ENCODE results near the gene BACH1.

Gene BACH1

DNA sequence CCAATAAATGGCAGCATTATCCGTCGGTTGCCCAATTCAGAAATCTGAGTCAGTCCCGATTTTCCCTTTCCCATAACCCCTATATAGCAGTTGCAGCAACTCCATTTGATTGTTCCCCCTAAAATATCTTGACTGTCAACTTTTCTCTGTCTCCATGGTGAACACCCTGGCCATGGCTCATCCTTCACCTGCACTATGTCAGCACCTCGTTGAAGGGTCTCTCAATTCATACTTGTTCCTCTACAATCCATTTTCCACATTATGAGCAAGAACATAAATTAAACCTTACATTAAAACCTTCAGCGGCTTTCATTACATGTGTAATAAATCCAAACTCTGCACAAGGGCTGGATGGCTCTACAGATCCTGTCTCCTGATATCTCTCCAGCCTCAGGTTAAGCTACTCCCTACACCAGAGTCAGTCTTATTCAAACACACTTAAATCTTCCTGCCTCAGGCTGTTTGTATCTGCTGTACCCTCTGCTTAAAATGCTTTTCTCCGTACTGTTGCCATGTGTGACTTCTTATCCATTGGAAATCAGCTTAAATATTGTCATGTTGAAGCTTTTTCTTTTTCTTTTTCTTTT is 87.3 kb downstream of the BACH1 start:
- no peak for TF ChIP-seq CTCF (IDR thresholded peaks at IDR 0.05; ENCODE audit: low read length)
- TF ChIP-seq EZH2phosphoT487 (IDR thresholded peaks at IDR 0.05; ENCODE audit: low read length): no peak
- TF ChIP-seq EZH2 (optimal IDR thresholded peaks at IDR 0.05; ENCODE audit: low read depth, low read length): no peak
- no peaks in the 10 kb centered on the region for H3K9me3 ChIP-seq (replicated peaks; ENCODE audit: insufficient read depth, low read length)
- no peak overlapping the region for H3K4me3 ChIP-seq (ENCODE audit: low read length)
- no peaks in the 10 kb centered on the region for H3F3A ChIP-seq (ENCODE audit: insufficient read depth, low read length)
- no peaks in the 10 kb centered on the region for H3K9me2 ChIP-seq (replicated peaks; ENCODE audit: insufficient read depth, low read length)
- H4K20me1 ChIP-seq (ENCODE audit: insufficient read depth, low read length): no peaks in the 10 kb centered on the region
- no peaks in the 10 kb centered on the region for H3K4me1 ChIP-seq (ENCODE audit: low read length)
- no peaks in the 10 kb centered on the region for H3K36me3 ChIP-seq (replicated peaks; ENCODE audit: insufficient read depth, low read length)
- H2AFZ ChIP-seq (ENCODE audit: low read length): no peak overlapping the region
- H3K27me3 ChIP-seq (replicated peaks; ENCODE audit: insufficient read depth, low read length): no peaks in the 10 kb centered on the region
- no peak for DNase-seq
- no peak overlapping the region for H3K4me2 ChIP-seq (ENCODE audit: low read depth, low read length)
- H3K79me2 ChIP-seq (ENCODE audit: low read length): no peaks in the 10 kb centered on the region
- no peak overlapping the region for H3K27ac ChIP-seq (ENCODE audit: low read length)
- H3K9ac ChIP-seq (ENCODE audit: low read length): no peak overlapping the region

- DNase-seq: no peak
- Histone ChIP-seq H3F3A (ENCODE audit: insufficient read depth, low read length) (no peaks in the 10 kb centered on the region), H3K27me3 (replicated peaks; ENCODE audit: insufficient read depth, low read length) (no peaks in the 10 kb centered on the region), H3K27ac (ENCODE audit: low read length) (no peak overlapping the region), H3K4me1 (ENCODE audit: low read length) (no peaks in the 10 kb centered on the region), H3K9me2 (replicated peaks; ENCODE audit: insufficient read depth, low read length) (no peaks in the 10 kb centered on the region), H2AFZ (ENCODE audit: low read length) (no peak overlapping the region), H3K9me3 (replicated peaks; ENCODE audit: insufficient read depth, low read length) (no peaks in the 10 kb centered on the region), H4K20me1 (ENCODE audit: insufficient read depth, low read length) (no peaks in the 10 kb centered on the region), H3K4me2 (ENCODE audit: low read depth, low read length) (no peak overlapping the region), H3K36me3 (replicated peaks; ENCODE audit: insufficient read depth, low read length) (no peaks in the 10 kb centered on the region), H3K9ac (ENCODE audit: low read length) (no peak overlapping the region), H3K79me2 (ENCODE audit: low read length) (no peaks in the 10 kb centered on the region), H3K4me3 (ENCODE audit: low read length) (no peak overlapping the region)
- TF ChIP-seq CTCF (IDR thresholded peaks at IDR 0.05; ENCODE audit: low read length) (no peak), EZH2phosphoT487 (IDR thresholded peaks at IDR 0.05; ENCODE audit: low read length) (no peak), EZH2 (optimal IDR thresholded peaks at IDR 0.05; ENCODE audit: low read depth, low read length) (no peak)
Observed at GRCh38 chr21:29386803-29387202, 88.1 kb downstream of the BACH1 start.

- Histone ChIP-seq H3K9ac (ENCODE audit: low read length) (no peak overlapping the region), H3K9me3 (replicated peaks; ENCODE audit: insufficient read depth, low read length) (no peaks in the 10 kb centered on the region), H3K36me3 (replicated peaks; ENCODE audit: insufficient read depth, low read length) (no peaks in the 10 kb centered on the region), H3K27ac (ENCODE audit: low read length) (no peak overlapping the region), H3K9me2 (replicated peaks; ENCODE audit: insufficient read depth, low read length) (no peaks in the 10 kb centered on the region), H3K4me2 (ENCODE audit: low read depth, low read length) (no peak overlapping the region), H3F3A (ENCODE audit: insufficient read depth, low read length) (no peaks in the 10 kb centered on the region), H2AFZ (ENCODE audit: low read length) (no peak overlapping the region), H3K4me1 (ENCODE audit: low read length) (no peaks in the 10 kb centered on the region), H3K79me2 (ENCODE audit: low read length) (no peaks in the 10 kb centered on the region), H4K20me1 (ENCODE audit: insufficient read depth, low read length) (no peaks in the 10 kb centered on the region), H3K27me3 (replicated peaks; ENCODE audit: insufficient read depth, low read length) (no peaks in the 10 kb centered on the region), H3K4me3 (ENCODE audit: low read length) (no peak overlapping the region)
- TF ChIP-seq EZH2 (optimal IDR thresholded peaks at IDR 0.05; ENCODE audit: low read depth, low read length) (no peak), EZH2phosphoT487 (IDR thresholded peaks at IDR 0.05; ENCODE audit: low read length) (no peak), CTCF (IDR thresholded peaks at IDR 0.05; ENCODE audit: low read length) (no peak)
- no peak for DNase-seq
Observed at GRCh38 chr21:29387598-29387997, 88.9 kb downstream of the BACH1 start.
